ENCODE results near the gene COG5.

DNA sequence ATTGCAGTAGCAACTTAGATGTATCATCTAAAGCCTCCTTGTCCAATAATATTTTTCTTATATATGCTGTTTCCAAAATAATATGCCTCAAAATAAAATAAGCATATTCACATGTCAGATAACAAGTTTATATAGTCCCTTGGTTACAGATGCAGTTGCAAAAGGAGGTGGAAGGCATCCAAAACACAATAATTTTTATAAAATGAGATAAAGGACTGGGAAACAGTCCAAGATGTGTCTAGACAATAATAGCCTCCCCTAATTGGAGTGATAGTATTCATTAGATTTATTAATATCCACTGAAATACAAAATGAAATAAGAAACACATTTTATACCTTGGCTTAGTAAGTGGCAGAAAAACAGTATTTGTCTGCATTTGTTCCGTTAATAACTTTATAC lies 46.6 kb upstream of the COG5 start:
- no peak for TF ChIP-seq POLR2A (IDR thresholded peaks at IDR 0.05; ENCODE audit: low read depth, low read length)
- TF ChIP-seq NR2C2 (IDR thresholded peaks at IDR 0.05; ENCODE audit: borderline replicate concordance, control insufficient read depth, insufficient read length, low read depth): no peak
- no peak for TF ChIP-seq ZNF274 (IDR thresholded peaks at IDR 0.05; ENCODE audit: insufficient read depth, insufficient read length)
